GM18519 (cell line): ENCODE results near the gene TTLL9.

Source experiments
- ATAC-seq: cut with Tn5 transposase; IDR thresholded peaks from one replicate; pipeline ENCODE4 v1.9.1; 2021; ENCODE audit warnings: mild to moderate bottlenecking, moderate library complexity; ENCODE audit not compliant: unreplicated experiment, low FRiP score

TTLL9 gene

GRCh38 chr20:31934968-31935764 lies 64.7 kb downstream of the TTLL9 start:
- ATAC-seq = no peak

GRCh38 chr20:31936420-31936819 lies 66.0 kb downstream of the TTLL9 start:
- no peak for ATAC-seq

GRCh38 chr20:31937820-31938219 lies 67.4 kb downstream of the TTLL9 start:
- ATAC-seq = no peak

- ATAC-seq = no peak
These were observed 69.2 kb downstream of the TTLL9 start for GRCh38 chr20:31939661-31940060.

GRCh38 chr20:31943052-31943471 lies 72.6 kb downstream of the TTLL9 start:
- no peak for ATAC-seq

GRCh38 chr20:31945319-31945718 lies 74.9 kb downstream of the TTLL9 start:
- no peak for ATAC-seq

GRCh38 chr20:31945785-31946184 lies 75.4 kb downstream of the TTLL9 start:
- no peak for ATAC-seq

- ATAC-seq = no peak
These were observed 77.6 kb downstream of the TTLL9 start for GRCh38 chr20:31948008-31948407.

GRCh38 chr20:31949877-31950646 lies 79.6 kb downstream of the TTLL9 start:
- no peak for ATAC-seq

- ATAC-seq = no peak
These were observed 80.7 kb downstream of the TTLL9 start for GRCh38 chr20:31951203-31951529.

GRCh38 chr20:31951530-31952453 lies 81.4 kb downstream of the TTLL9 start, which contains the start of gene PDRG1:
Gene PDRG1 (minus strand): TSS chr20:31952046. CDS start chr20:31951961, 85 bp downstream.
- ATAC-seq = peak; percentile 87

- ATAC-seq = no peak
These were observed 83.2 kb downstream of the TTLL9 start for GRCh38 chr20:31953556-31954148.

- ATAC-seq = no peak
These were observed 84.1 kb downstream of the TTLL9 start for GRCh38 chr20:31954500-31954899.

- no peak for ATAC-seq
These were observed 86.4 kb downstream of the TTLL9 start for GRCh38 chr20:31956556-31957526.

- no peak for ATAC-seq
These were observed 92.3 kb downstream of the TTLL9 start for GRCh38 chr20:31962761-31963160.

- no peak for ATAC-seq
These were observed 93.5 kb downstream of the TTLL9 start for GRCh38 chr20:31963889-31964288.

- no peak for ATAC-seq
These were observed 96.7 kb downstream of the TTLL9 start for GRCh38 chr20:31966991-31967655.

- no peak for ATAC-seq
These were observed 97.4 kb downstream of the TTLL9 start, which contains the start of gene XKR7 for GRCh38 chr20:31967830-31968249. Gene XKR7 (plus strand): TSS chr20:31968151. CDS start chr20:31968176, 25 bp downstream.
